Cardiac fibroblast (primary cell): ENCODE measurements around the gene RPH3AL.

ENCODE experiments used
- DNase-seq, 2 donors: peaks; one replicate each; pipeline versions ENCODE4 v3.0.0 to v3.0.0-alpha.2; 2010; ENCODE audit warnings: low read depth in 2 of 2
- H3K4me3 ChIP-seq, 2 donors: replicated peaks in 1 of 2; 1 replicate in 1 of 2; 2 replicates in 1 of 2; pipeline ENCODE4 v1.5.1; 2011; ENCODE audit warnings: low read depth in 2 of 2, low read length in 2 of 2, mild to moderate bottlenecking in 2 of 2, moderate library complexity in 1 of 2
- TF ChIP-seq, protein P1 (sequence below): IDR thresholded peaks from one replicate; pipeline ENCODE4 v1.5.1; 2011; ENCODE audit warnings: low read depth, mild to moderate bottlenecking, low read length, inconsistent platforms

Gene RPH3AL

DNA sequence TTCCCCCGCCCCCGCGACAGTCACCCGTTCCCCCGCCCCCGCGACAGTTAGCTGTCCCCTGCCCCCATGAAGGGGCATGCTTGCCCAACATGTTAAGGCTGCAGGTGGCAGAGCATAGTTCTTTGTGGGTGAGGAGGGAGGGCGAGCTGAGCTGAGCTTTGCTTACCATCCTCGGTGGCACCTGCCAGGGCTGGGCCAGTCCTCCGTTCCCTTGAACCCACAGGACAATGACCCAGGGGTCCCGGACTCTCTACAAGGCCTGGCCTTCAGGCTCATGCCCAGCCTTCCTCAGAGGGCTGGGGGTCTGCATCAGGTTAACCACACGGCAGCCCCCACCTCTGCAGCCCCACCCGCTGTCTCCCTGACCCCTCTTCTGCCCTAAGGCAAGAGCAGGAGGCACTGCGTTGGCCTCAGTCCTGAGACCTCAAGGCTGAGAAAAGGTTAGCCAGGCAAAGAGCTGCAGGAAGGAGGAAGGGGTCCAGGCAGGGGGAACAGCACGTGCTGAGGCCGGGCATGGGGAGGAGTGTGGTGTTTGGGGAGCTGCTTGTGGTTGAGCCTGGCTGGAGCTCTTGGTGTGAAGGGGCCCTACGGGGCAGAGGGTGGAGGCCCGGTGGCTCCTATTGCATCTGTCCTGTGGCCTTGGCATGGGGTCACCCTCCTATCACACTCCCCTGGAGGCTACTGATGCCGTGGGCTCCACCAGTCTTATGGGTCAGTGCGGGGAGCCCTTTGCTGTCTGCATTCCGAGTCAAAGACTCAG lies 159.8 kb downstream of the RPH3AL start:
- H3K4me3 ChIP-seq, result no peak overlapping the region
- DNase-seq, result no peak
- TF ChIP-seq, protein P1, sequence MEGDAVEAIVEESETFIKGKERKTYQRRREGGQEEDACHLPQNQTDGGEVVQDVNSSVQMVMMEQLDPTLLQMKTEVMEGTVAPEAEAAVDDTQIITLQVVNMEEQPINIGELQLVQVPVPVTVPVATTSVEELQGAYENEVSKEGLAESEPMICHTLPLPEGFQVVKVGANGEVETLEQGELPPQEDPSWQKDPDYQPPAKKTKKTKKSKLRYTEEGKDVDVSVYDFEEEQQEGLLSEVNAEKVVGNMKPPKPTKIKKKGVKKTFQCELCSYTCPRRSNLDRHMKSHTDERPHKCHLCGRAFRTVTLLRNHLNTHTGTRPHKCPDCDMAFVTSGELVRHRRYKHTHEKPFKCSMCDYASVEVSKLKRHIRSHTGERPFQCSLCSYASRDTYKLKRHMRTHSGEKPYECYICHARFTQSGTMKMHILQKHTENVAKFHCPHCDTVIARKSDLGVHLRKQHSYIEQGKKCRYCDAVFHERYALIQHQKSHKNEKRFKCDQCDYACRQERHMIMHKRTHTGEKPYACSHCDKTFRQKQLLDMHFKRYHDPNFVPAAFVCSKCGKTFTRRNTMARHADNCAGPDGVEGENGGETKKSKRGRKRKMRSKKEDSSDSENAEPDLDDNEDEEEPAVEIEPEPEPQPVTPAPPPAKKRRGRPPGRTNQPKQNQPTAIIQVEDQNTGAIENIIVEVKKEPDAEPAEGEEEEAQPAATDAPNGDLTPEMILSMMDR, result no peak

DNA sequence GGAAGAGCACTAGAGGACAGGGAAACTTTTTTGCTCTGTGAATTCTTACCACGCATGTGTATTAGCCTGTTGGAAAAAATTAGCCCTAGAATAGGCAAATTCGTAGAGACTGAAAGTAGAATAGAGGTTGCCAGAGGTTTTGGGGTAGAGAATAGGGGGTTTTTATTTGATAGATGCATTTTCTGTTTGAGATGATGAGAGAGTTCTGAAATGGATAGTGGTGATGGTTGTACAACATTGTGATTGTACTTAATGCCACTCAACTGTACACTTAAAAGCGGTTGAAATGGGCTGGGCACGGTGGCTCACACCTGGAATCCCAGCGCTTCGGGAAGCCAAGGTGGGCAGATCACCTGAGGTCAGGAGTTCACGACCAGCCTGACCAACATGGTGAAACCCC lies 163.2 kb downstream of the RPH3AL start:
- no peak overlapping the region for H3K4me3 ChIP-seq
- no peak for DNase-seq

DNA sequence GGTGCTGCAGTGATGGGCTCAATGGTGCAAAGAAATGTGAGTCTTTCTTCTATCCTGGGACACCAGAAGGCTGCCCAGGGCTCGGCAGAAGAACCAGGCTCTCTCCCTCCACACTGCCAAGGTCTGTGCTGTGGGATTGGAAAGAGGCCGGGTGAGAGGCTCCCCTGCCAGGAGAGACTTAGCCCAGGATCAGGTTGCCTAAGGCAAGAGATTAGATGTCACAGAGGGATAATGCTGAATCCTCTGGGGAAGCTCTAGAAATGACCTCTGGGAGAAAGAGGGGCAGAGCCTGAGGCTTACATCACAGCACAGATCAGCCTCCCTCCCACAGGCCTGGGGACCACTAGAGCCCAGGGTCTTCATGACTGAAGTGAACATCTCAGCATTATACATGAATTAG lies 165.5 kb downstream of the RPH3AL start:
- DNase-seq, result no peak
- no peak overlapping the region for H3K4me3 ChIP-seq
- TF ChIP-seq, protein P1, result no peak

More for the DNA sequence above, 163.2 kb downstream of the RPH3AL start:
- TF ChIP-seq, protein P1, result no peak

DNA sequence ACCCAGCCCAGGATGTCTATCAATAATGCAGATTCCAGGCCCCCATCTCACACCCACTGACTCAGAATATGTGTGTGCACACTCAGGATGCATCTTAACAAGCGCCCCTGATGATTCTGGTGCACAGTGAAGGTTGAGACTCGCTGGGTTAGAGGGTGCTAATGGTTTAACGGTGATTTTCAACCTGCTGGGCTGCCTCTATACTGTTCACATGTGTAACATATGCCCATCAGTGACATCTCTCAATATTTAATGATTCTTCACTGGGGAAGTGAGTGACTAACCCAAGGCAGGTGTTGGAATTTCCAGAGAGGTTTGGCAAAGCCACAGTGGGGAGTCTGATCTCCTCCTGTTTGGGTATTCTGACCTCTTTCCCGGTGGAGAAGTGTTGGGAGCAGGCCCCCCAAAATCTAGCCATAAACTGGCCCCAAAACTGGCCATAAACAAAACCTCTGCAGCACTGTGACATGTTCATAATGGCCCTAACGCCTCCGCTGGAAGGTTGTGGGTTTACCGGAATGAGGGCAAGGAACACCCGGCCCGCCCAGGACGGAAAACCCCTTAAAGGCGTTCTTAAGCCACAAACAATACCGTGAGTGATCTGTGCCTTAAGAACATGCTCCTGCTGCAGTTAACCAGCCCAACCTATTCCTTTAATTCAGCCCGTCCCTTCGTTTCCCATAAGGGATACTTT lies 167.0 kb downstream of the RPH3AL start:
- TF ChIP-seq, protein P1, result no peak
- no peak overlapping the region for H3K4me3 ChIP-seq
- DNase-seq, result no peak

DNA sequence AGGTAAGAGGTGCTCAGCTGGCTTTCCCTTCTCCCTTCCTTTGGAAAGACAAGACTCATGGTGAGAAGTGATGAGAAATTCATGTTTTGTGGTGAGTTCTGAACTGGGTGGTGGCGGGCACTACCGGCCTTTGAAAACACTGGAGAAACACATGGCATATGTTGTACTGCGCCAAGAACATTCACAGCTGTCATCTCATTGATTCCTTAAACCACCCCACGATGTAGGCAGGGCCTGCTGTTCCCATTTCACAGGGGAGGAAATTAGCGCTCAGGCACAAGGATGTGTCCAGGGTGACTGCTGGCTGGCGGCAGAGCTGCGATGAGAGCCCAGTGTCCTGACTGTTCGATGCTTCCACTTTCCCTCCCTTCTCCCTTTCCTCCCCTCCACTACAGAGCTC lies 169.6 kb downstream of the RPH3AL start:
- no peak for DNase-seq
- no peak overlapping the region for H3K4me3 ChIP-seq
- TF ChIP-seq, protein P1, result no peak

DNA sequence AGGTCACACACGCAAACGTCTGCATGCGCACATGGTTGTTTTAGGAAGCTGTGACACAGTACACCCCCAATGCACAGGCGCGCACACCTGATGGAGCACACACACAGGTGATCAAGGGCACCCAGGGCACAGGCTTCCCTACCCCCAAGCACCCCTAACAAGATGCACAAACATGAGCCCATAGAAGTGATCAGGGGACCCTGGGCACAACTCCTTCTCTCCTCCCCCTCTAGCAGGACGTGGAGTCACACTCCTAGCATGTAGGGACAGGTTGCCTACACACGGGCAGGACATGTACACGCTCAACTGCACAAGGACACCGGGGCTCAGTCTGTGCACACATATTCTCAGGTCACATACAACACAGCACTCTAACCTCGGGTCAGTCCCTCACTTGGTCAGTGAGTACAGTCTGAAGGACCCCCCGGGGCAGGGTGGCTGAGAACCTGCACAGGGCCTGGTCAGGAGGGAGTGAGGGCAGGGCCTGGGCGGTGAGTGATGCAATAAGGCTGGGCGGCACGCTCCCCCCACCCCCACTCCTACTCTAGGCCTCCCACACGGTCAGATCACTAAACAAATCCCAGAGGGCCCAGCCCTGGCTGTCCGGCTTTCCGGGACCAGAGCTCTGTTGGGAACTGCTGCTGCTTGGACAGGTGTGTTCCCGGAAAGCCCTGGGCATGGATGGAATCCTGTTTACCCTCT lies 170.4 kb downstream of the RPH3AL start:
- DNase-seq, result no peak
- H3K4me3 ChIP-seq, result no peak overlapping the region
- TF ChIP-seq, protein P1, result no peak
